ENCODE data around the gene PPP1R14C.

Gene PPP1R14C

GRCh38 chr6:150200428-150201100 is 57.7 kb downstream of the PPP1R14C start:
- Mint-ChIP-seq H3K36me3 (ENCODE audit: low read depth) (no peaks in the 10 kb centered on the region), H3K27me3 (peaks cover 8% of the 10 kb centered on the region), H3K4me1 (ENCODE audit: low read depth) (no peaks in the 10 kb centered on the region), H3K27ac (no peak overlapping the region), H3K9me3 (no peaks in the 10 kb centered on the region), H3K4me3 (no peak overlapping the region)
- intact Hi-C loops (cut with micrococcal nuclease), result no loop called here

GRCh38 chr6:150201285-150201684 is 58.4 kb downstream of the PPP1R14C start:
- no peaks in the 10 kb centered on the region for H3K4me1 Mint-ChIP-seq (ENCODE audit: low read depth)
- H3K27me3 Mint-ChIP-seq, result peaks cover 10% of the 10 kb centered on the region
- no peaks in the 10 kb centered on the region for H3K36me3 Mint-ChIP-seq (ENCODE audit: low read depth)
- intact Hi-C loops (cut with micrococcal nuclease), result no loop called here
- no peak overlapping the region for H3K4me3 Mint-ChIP-seq
- H3K27ac Mint-ChIP-seq, result no peak overlapping the region
- H3K9me3 Mint-ChIP-seq, result no peaks in the 10 kb centered on the region

- Mint-ChIP-seq H3K36me3 (ENCODE audit: low read depth) (no peaks in the 10 kb centered on the region), H3K4me1 (ENCODE audit: low read depth) (no peaks in the 10 kb centered on the region), H3K4me3 (no peak overlapping the region), H3K27ac (no peak overlapping the region), H3K9me3 (no peaks in the 10 kb centered on the region), H3K27me3 (peaks cover 8% of the 10 kb centered on the region)
- intact Hi-C loops (cut with micrococcal nuclease), result no loop called here
Measured at GRCh38 chr6:150201772-150202329, 59.0 kb downstream of the PPP1R14C start.

- intact Hi-C loops (cut with micrococcal nuclease), result no loop called here
Measured at GRCh38 chr6:150202404-150202803, 59.6 kb downstream of the PPP1R14C start.

GRCh38 chr6:150202934-150203333 is 60.1 kb downstream of the PPP1R14C start:
- Mint-ChIP-seq H3K4me1 (ENCODE audit: low read depth) (no peaks in the 10 kb centered on the region), H3K4me3 (no peak overlapping the region), H3K27me3 (peaks cover 8% of the 10 kb centered on the region), H3K36me3 (ENCODE audit: low read depth) (no peaks in the 10 kb centered on the region), H3K27ac (no peak overlapping the region), H3K9me3 (no peaks in the 10 kb centered on the region)
- intact Hi-C loops (cut with micrococcal nuclease), result no loop called here

More at GRCh38 chr6:150202404-150202803, 59.6 kb downstream of the PPP1R14C start:
- H3K27me3 Mint-ChIP-seq, result peaks cover 8% of the 10 kb centered on the region
- H3K36me3 Mint-ChIP-seq (ENCODE audit: low read depth), result no peaks in the 10 kb centered on the region
- no peak overlapping the region for H3K4me3 Mint-ChIP-seq
- no peak overlapping the region for H3K27ac Mint-ChIP-seq
- no peaks in the 10 kb centered on the region for H3K4me1 Mint-ChIP-seq (ENCODE audit: low read depth)
- H3K9me3 Mint-ChIP-seq, result no peaks in the 10 kb centered on the region

- Mint-ChIP-seq H3K9me3 (no peaks in the 10 kb centered on the region), H3K4me1 (ENCODE audit: low read depth) (no peaks in the 10 kb centered on the region), H3K27me3 (peaks cover 8% of the 10 kb centered on the region), H3K36me3 (ENCODE audit: low read depth) (no peaks in the 10 kb centered on the region), H3K4me3 (no peak overlapping the region), H3K27ac (no peak overlapping the region)
- intact Hi-C loops (cut with micrococcal nuclease), result no loop called here
Measured at GRCh38 chr6:150203378-150203777, 60.5 kb downstream of the PPP1R14C start.

GRCh38 chr6:150203871-150204545 is 61.2 kb downstream of the PPP1R14C start:
- Mint-ChIP-seq H3K4me3 (no peak overlapping the region), H3K27me3 (peaks cover 8% of the 10 kb centered on the region), H3K36me3 (ENCODE audit: low read depth) (no peaks in the 10 kb centered on the region), H3K4me1 (ENCODE audit: low read depth) (no peaks in the 10 kb centered on the region), H3K9me3 (no peaks in the 10 kb centered on the region), H3K27ac (no peak overlapping the region)
- intact Hi-C loops (cut with micrococcal nuclease), result no loop called here

- H3K4me3 Mint-ChIP-seq, result no peak overlapping the region
- no peaks in the 10 kb centered on the region for H3K9me3 Mint-ChIP-seq
- H3K27me3 Mint-ChIP-seq, result peaks cover 8% of the 10 kb centered on the region
- no peaks in the 10 kb centered on the region for H3K4me1 Mint-ChIP-seq (ENCODE audit: low read depth)
- intact Hi-C loops (cut with micrococcal nuclease), result no loop called here
- H3K27ac Mint-ChIP-seq, result no peak overlapping the region
- H3K36me3 Mint-ChIP-seq (ENCODE audit: low read depth), result no peaks in the 10 kb centered on the region
Measured at GRCh38 chr6:150204705-150205472, 62.0 kb downstream of the PPP1R14C start.

- no peaks in the 10 kb centered on the region for H3K4me1 Mint-ChIP-seq (ENCODE audit: low read depth)
- H3K27me3 Mint-ChIP-seq, result peaks cover 9% of the 10 kb centered on the region
- H3K9me3 Mint-ChIP-seq, result no peaks in the 10 kb centered on the region
- H3K27ac Mint-ChIP-seq, result no peak overlapping the region
- no peaks in the 10 kb centered on the region for H3K36me3 Mint-ChIP-seq (ENCODE audit: low read depth)
- no peak overlapping the region for H3K4me3 Mint-ChIP-seq
- intact Hi-C loops (cut with micrococcal nuclease), result no loop called here
Measured at GRCh38 chr6:150207931-150208570, 65.2 kb downstream of the PPP1R14C start.

- H3K36me3 Mint-ChIP-seq (ENCODE audit: low read depth), result no peaks in the 10 kb centered on the region
- H3K27ac Mint-ChIP-seq, result no peak overlapping the region
- H3K4me3 Mint-ChIP-seq, result no peak overlapping the region
- intact Hi-C loops (cut with micrococcal nuclease), result no loop called here
- peaks cover 12% of the 10 kb centered on the region for H3K27me3 Mint-ChIP-seq
- no peaks in the 10 kb centered on the region for H3K4me1 Mint-ChIP-seq (ENCODE audit: low read depth)
- H3K9me3 Mint-ChIP-seq, result no peaks in the 10 kb centered on the region
Measured at GRCh38 chr6:150208611-150209352, 65.9 kb downstream of the PPP1R14C start.

- Mint-ChIP-seq H3K36me3 (ENCODE audit: low read depth) (no peaks in the 10 kb centered on the region), H3K4me1 (ENCODE audit: low read depth) (no peaks in the 10 kb centered on the region), H3K9me3 (no peaks in the 10 kb centered on the region), H3K4me3 (no peak overlapping the region), H3K27me3 (peaks cover 15% of the 10 kb centered on the region), H3K27ac (no peak overlapping the region)
- intact Hi-C loops (cut with micrococcal nuclease), result no loop called here
Measured at GRCh38 chr6:150209415-150209814, 66.6 kb downstream of the PPP1R14C start.

GRCh38 chr6:150211700-150212511 is 69.1 kb downstream of the PPP1R14C start:
- Mint-ChIP-seq H3K36me3 (ENCODE audit: low read depth) (no peaks in the 10 kb centered on the region), H3K4me3 (no peak overlapping the region), H3K4me1 (ENCODE audit: low read depth) (no peaks in the 10 kb centered on the region), H3K9me3 (no peaks in the 10 kb centered on the region), H3K27ac (no peak overlapping the region), H3K27me3 (peaks cover 14% of the 10 kb centered on the region)
- intact Hi-C loops (cut with micrococcal nuclease), result no loop called here
